Liver (tissue), 9 donors: Measurements from ENCODE around the gene PLA2G4B. TPM values are rescaled to one million over a fixed set of nuclear protein-coding genes. Genes with fewer than 3 reads are reported as not detected.

Experiments
- DNase-seq: peaks from one replicate; pipeline ENCODE4 v3.0.0-alpha.2; 2017; ENCODE audit warnings: low spot score
- H3K27ac ChIP-seq, 2 donors: one replicate each; pipeline ENCODE4 v1.7.0; 2013; ENCODE audit warnings: inconsistent platforms in 2 of 2, low read length in 2 of 2, control low read depth in 1 of 2, low read depth in 1 of 2, mild to moderate bottlenecking in 1 of 2
- H3K27me3 ChIP-seq, 4 donors: one replicate each; pipeline versions ENCODE4 v1.6.1 to v1.7.0; 2013; ENCODE audit warnings: low read length in 3 of 4, inconsistent platforms in 1 of 4, mild to moderate bottlenecking in 1 of 4, moderate library complexity in 1 of 4; ENCODE audit not compliant: control insufficient read depth in 4 of 4, insufficient read depth in 4 of 4
- H3K36me3 ChIP-seq, 4 donors: one replicate each; pipeline versions ENCODE4 v1.6.1 to v1.7.0; 2013; ENCODE audit warnings: low read length in 3 of 4, mild to moderate bottlenecking in 3 of 4, low read depth in 1 of 4, moderate library complexity in 1 of 4; ENCODE audit not compliant: control insufficient read depth in 4 of 4, insufficient read depth in 3 of 4
- H3K4me1 ChIP-seq, 4 donors: one replicate each; pipeline versions ENCODE4 v1.6.1 to v1.7.0; 2013; ENCODE audit warnings: low read length in 3 of 4, mild to moderate bottlenecking in 3 of 4, moderate library complexity in 1 of 4; ENCODE audit not compliant: control insufficient read depth in 4 of 4, insufficient read depth in 4 of 4
- H3K4me3 ChIP-seq, 3 donors: one replicate each; pipeline versions ENCODE4 v1.6.1 to v1.7.0; 2013; ENCODE audit warnings: low read length in 3 of 3, control low read depth in 1 of 3, low read depth in 1 of 3, mild to moderate bottlenecking in 1 of 3
- H3K9ac ChIP-seq, 2 donors: one replicate each; pipeline ENCODE4 v1.7.0; 2013; ENCODE audit warnings: low read length in 2 of 2, mild to moderate bottlenecking in 2 of 2, moderate library complexity in 2 of 2, control low read depth in 1 of 2, low read depth in 1 of 2
- H3K9me3 ChIP-seq, 4 donors: one replicate each; pipeline versions ENCODE4 v1.6.1 to v1.7.0; 2013; ENCODE audit warnings: low read length in 3 of 4; ENCODE audit not compliant: control insufficient read depth in 4 of 4
- EGR1 ChIP-seq, 2 donors: IDR thresholded peaks; 2 replicates each; pipeline ENCODE4 v1.6.1; 2016 to 2018; ENCODE audit warnings: antibody characterized with exemption in 2 of 2, low read depth in 2 of 2
- FOXA1 ChIP-seq: IDR thresholded peaks from 2 replicates; pipeline ENCODE4 v1.6.1; 2016; ENCODE audit warnings: antibody characterized with exemption
- FOXA2 ChIP-seq: IDR thresholded peaks from 2 replicates; pipeline ENCODE4 v1.6.1; 2016; ENCODE audit warnings: antibody characterized with exemption
- GABPA ChIP-seq, 2 donors: IDR thresholded peaks in 1 of 2; conservative IDR thresholded peaks in 1 of 2; 2 replicates each; pipeline ENCODE4 v1.6.1; 2016; ENCODE audit warnings: antibody characterized with exemption in 2 of 2, mild to moderate bottlenecking in 1 of 2, moderate library complexity in 1 of 2
- HNF4A ChIP-seq, 2 donors: conservative IDR thresholded peaks; 2 replicates each; pipeline ENCODE4 v1.6.1; 2016; ENCODE audit warnings: antibody characterized with exemption in 2 of 2, mild to moderate bottlenecking in 2 of 2
- HNF4G ChIP-seq: IDR thresholded peaks from 2 replicates; pipeline ENCODE4 v1.6.1; 2016; ENCODE audit warnings: antibody characterized with exemption
- JUND ChIP-seq, 2 donors: IDR thresholded peaks; 2 replicates each; pipeline ENCODE4 v1.6.1; 2016; ENCODE audit warnings: antibody characterized with exemption in 2 of 2
- NR2F2 ChIP-seq: IDR thresholded peaks from 2 replicates; pipeline ENCODE4 v1.6.1; 2016; ENCODE audit warnings: antibody characterized with exemption
- RAD21 ChIP-seq, 2 donors: IDR thresholded peaks; 2 replicates each; pipeline ENCODE4 v1.6.1; 2016; ENCODE audit warnings: antibody characterized with exemption in 2 of 2, mild to moderate bottlenecking in 2 of 2
- RXRA ChIP-seq, 2 donors: IDR thresholded peaks; 2 replicates each; pipeline ENCODE4 v1.6.1; 2017 to 2018; ENCODE audit warnings: antibody characterized with exemption in 2 of 2, mild to moderate bottlenecking in 1 of 2
- SP1 ChIP-seq: IDR thresholded peaks from 2 replicates; pipeline ENCODE4 v1.6.1; 2018; ENCODE audit warnings: antibody characterized with exemption, mild to moderate bottlenecking
- TAF1 ChIP-seq: conservative IDR thresholded peaks from 2 replicates; pipeline ENCODE4 v1.6.1; 2016; ENCODE audit warnings: antibody characterized with exemption, mild to moderate bottlenecking
- YY1 ChIP-seq: IDR thresholded peaks from 2 replicates; pipeline ENCODE4 v1.6.1; 2016; ENCODE audit warnings: antibody characterized with exemption, mild to moderate bottlenecking
- WGBS: extraction: QIAGEN DNeasy Blood & Tissue Kit; methylation state at CpG from one replicate; pipeline ENCODE4 v1.1.7; 2013; 5-methylcytosine and 5-hydroxymethylcytosine counted together
- polyA plus RNA-seq, 2 donors: library from polyadenylated mRNA; stranded (reverse) in 1 of 2; unstranded in 1 of 2; fragments of 200-250 nt in 1 of 2; fragments of >200 nt in 1 of 2; fragmentation: Nextera tagmentation in 1 of 2; extraction: Ambion mirVana in 1 of 2; gene quantifications; one replicate each; pipeline versions ENCODE4 v1.2.1 to v1.2.3, GENCODE V29; 2013 to 2015
- total RNA-seq, 2 donors: library from RNA; depleted of rRNA; stranded (reverse); fragments of >200 nt; gene quantifications; one replicate each; pipeline ENCODE4 v1.2.3, GENCODE V29; 2014
- TF ChIP-seq, protein P1 (sequence below): IDR thresholded peaks from 2 replicates; pipeline ENCODE4 v1.6.1; 2016; ENCODE audit warnings: antibody characterized with exemption
- TF ChIP-seq, protein P2 (sequence below): IDR thresholded peaks from 2 replicates; pipeline ENCODE4 v1.6.1; 2016; ENCODE audit warnings: antibody characterized with exemption
- TF ChIP-seq, protein P3 (sequence below): IDR thresholded peaks from 2 replicates; pipeline ENCODE4 v1.6.1; 2016; ENCODE audit warnings: antibody characterized with exemption
- TF ChIP-seq, protein P4 (sequence below): fragments of 150-350 bp; IDR thresholded peaks from 2 replicates; pipeline ENCODE4 v1.5.1; 2017; ENCODE audit warnings: improper control_type of control experiment, low read depth, low read length; ENCODE audit not compliant: missing input control
- TF ChIP-seq, protein P5 (sequence below): IDR thresholded peaks from 2 replicates; pipeline ENCODE4 v1.6.1; 2016; ENCODE audit warnings: antibody characterized with exemption, mild to moderate bottlenecking
- donor health status: healthy.
- donor health status: healthy.
- donor health status: healthy.
- donor health status: healthy.
- donor health status: healthy.

Gene PLA2G4B
- total and polyA plus RNA-seq, 4 donors: 0.33 to 3.6 (median 2.3) TPM

DNA sequence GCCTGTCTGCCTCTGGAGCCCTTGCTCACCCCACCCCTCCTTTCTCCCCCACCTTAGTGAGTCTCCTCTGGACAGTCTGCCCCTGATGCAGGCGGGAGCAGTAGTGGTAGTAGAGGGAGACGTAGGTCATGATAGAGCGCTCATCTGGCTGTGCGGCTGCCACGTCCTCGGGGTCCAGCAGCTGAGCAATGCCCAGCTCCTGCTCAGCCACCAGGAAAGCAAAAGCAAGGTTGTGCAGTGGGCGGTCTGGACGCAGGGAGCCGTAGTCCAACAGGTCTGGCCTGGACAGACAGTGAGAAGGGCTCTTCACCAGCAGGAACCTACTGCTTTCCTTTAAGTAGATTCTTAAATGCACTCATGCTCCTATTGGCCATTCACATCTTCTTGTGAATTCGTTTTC lies 48.5 kb downstream of the PLA2G4B start:
- peaks cover 13 to 31% (median 22%) of the 10 kb centered on the region in 4 donors for H3K4me1 ChIP-seq
- TF ChIP-seq FOXA1: no peak
- TF ChIP-seq, protein P1, sequence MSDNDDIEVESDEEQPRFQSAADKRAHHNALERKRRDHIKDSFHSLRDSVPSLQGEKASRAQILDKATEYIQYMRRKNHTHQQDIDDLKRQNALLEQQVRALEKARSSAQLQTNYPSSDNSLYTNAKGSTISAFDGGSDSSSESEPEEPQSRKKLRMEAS: no peak
- TF ChIP-seq, protein P2, sequence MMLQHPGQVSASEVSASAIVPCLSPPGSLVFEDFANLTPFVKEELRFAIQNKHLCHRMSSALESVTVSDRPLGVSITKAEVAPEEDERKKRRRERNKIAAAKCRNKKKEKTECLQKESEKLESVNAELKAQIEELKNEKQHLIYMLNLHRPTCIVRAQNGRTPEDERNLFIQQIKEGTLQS: no peak
- TF ChIP-seq RXRA (IDR thresholded peaks at IDR 0.05): no peak
- no peak for TF ChIP-seq JUND (IDR thresholded peaks at IDR 0.05)
- no peak for TF ChIP-seq NR2F2
- no peak for TF ChIP-seq TAF1
- no peak for TF ChIP-seq HNF4G
- TF ChIP-seq, protein P3, sequence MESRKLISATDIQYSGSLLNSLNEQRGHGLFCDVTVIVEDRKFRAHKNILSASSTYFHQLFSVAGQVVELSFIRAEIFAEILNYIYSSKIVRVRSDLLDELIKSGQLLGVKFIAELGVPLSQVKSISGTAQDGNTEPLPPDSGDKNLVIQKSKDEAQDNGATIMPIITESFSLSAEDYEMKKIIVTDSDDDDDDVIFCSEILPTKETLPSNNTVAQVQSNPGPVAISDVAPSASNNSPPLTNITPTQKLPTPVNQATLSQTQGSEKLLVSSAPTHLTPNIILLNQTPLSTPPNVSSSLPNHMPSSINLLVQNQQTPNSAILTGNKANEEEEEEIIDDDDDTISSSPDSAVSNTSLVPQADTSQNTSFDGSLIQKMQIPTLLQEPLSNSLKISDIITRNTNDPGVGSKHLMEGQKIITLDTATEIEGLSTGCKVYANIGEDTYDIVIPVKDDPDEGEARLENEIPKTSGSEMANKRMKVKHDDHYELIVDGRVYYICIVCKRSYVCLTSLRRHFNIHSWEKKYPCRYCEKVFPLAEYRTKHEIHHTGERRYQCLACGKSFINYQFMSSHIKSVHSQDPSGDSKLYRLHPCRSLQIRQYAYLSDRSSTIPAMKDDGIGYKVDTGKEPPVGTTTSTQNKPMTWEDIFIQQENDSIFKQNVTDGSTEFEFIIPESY: no peak
- no peak for TF ChIP-seq EGR1 (IDR thresholded peaks at IDR 0.05; ENCODE audit: low read depth in 2 of 2)
- TF ChIP-seq FOXA2: no peak
- TF ChIP-seq RAD21 (IDR thresholded peaks at IDR 0.05): no peak
- no peak for TF ChIP-seq YY1
- TF ChIP-seq, protein P4, sequence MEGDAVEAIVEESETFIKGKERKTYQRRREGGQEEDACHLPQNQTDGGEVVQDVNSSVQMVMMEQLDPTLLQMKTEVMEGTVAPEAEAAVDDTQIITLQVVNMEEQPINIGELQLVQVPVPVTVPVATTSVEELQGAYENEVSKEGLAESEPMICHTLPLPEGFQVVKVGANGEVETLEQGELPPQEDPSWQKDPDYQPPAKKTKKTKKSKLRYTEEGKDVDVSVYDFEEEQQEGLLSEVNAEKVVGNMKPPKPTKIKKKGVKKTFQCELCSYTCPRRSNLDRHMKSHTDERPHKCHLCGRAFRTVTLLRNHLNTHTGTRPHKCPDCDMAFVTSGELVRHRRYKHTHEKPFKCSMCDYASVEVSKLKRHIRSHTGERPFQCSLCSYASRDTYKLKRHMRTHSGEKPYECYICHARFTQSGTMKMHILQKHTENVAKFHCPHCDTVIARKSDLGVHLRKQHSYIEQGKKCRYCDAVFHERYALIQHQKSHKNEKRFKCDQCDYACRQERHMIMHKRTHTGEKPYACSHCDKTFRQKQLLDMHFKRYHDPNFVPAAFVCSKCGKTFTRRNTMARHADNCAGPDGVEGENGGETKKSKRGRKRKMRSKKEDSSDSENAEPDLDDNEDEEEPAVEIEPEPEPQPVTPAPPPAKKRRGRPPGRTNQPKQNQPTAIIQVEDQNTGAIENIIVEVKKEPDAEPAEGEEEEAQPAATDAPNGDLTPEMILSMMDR: no peak
- no peak for TF ChIP-seq HNF4A (conservative IDR thresholded peaks at IDR 0.05)
- TF ChIP-seq GABPA (IDR thresholded peaks at IDR 0.05 in 1 of 2, conservative IDR thresholded peaks at IDR 0.05 in 1 of 2): no peak
- TF ChIP-seq, protein P5, sequence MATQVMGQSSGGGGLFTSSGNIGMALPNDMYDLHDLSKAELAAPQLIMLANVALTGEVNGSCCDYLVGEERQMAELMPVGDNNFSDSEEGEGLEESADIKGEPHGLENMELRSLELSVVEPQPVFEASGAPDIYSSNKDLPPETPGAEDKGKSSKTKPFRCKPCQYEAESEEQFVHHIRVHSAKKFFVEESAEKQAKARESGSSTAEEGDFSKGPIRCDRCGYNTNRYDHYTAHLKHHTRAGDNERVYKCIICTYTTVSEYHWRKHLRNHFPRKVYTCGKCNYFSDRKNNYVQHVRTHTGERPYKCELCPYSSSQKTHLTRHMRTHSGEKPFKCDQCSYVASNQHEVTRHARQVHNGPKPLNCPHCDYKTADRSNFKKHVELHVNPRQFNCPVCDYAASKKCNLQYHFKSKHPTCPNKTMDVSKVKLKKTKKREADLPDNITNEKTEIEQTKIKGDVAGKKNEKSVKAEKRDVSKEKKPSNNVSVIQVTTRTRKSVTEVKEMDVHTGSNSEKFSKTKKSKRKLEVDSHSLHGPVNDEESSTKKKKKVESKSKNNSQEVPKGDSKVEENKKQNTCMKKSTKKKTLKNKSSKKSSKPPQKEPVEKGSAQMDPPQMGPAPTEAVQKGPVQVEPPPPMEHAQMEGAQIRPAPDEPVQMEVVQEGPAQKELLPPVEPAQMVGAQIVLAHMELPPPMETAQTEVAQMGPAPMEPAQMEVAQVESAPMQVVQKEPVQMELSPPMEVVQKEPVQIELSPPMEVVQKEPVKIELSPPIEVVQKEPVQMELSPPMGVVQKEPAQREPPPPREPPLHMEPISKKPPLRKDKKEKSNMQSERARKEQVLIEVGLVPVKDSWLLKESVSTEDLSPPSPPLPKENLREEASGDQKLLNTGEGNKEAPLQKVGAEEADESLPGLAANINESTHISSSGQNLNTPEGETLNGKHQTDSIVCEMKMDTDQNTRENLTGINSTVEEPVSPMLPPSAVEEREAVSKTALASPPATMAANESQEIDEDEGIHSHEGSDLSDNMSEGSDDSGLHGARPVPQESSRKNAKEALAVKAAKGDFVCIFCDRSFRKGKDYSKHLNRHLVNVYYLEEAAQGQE: no peak
- no peak for TF ChIP-seq SP1
- H3K9ac ChIP-seq: no peak overlapping the region
- no peak for DNase-seq
- no peaks in the 10 kb centered on the region for H3K9me3 ChIP-seq
- H3K36me3 ChIP-seq: no peaks in the 10 kb centered on the region
- 97% methylated on average over 10 of the region's 10 CpGs for WGBS
- H3K27me3 ChIP-seq: no peaks in the 10 kb centered on the region
- H3K27ac ChIP-seq: no peak overlapping the region
- H3K4me3 ChIP-seq: no peak overlapping the region
